Right cardiac atrium (tissue), 5 donors: ENCODE measurements around the gene CYGB. TPM values are rescaled to one million over a fixed set of nuclear protein-coding genes. Genes with fewer than 3 reads are reported as not detected.
A peak's percentile ranks its signal among the peaks of the same experiment; 100 is the strongest.
"Not testable (repeated sequence)": the region's sequence is repeated elsewhere in the genome, so short reads cannot be mapped to it uniquely, and the experiment has no call there.

Source experiments
- ATAC-seq, 2 donors: fragments of 200-7000 bp; cut with Tn5 transposase; one replicate each; pipeline versions ENCODE4 v1.8.0 to v1.9.1; 2020; ENCODE audit warnings: moderate library complexity in 2 of 2, mild to moderate bottlenecking in 1 of 2
- DNase-seq, 3 donors: peaks; one replicate each; pipeline ENCODE4 v3.0.0-alpha.2; 2020
- H3K27ac ChIP-seq: one replicate; pipeline ENCODE4 v1.5.1; 2013; ENCODE audit warnings: mild to moderate bottlenecking, low read length, control low read depth, moderate library complexity
- H3K27me3 ChIP-seq: one replicate; pipeline ENCODE4 v1.6.1; 2013; ENCODE audit not compliant: control insufficient read depth, insufficient read depth
- H3K4me1 ChIP-seq: one replicate; pipeline ENCODE4 v1.6.1; 2013; ENCODE audit warnings: low read length; ENCODE audit not compliant: control insufficient read depth, insufficient read depth
- H3K4me3 ChIP-seq: one replicate; pipeline ENCODE4 v1.5.1; 2013; ENCODE audit warnings: low read length, control low read depth
- H3K9me3 ChIP-seq: one replicate; pipeline ENCODE4 v1.6.1; 2013; ENCODE audit warnings: low read length; ENCODE audit not compliant: control insufficient read depth
- WGBS: extraction: QIAGEN DNeasy Blood & Tissue Kit; methylation state at CpG from one replicate; pipeline ENCODE4 v1.1.7; 2013; 5-methylcytosine and 5-hydroxymethylcytosine counted together
- intact Hi-C, 4 donors: fragments of 100-400 bp; cut with DNase I; formaldehyde crosslinking; loops; one replicate each; pipeline versions ENCODE4 v1.11.0 to v1.14.0; 2022 to 2023
- polyA plus RNA-seq: library from polyadenylated mRNA; stranded (reverse); fragments of 200-250 nt; gene quantifications from one replicate; pipeline ENCODE4 v1.2.3, GENCODE V29; 2013
- total RNA-seq, 4 donors: library from RNA; stranded (reverse); fragmentation: NEBNext Ultra II Directional; extraction: Animal tissue kit (Norgen Biotek cat#: 25700); gene quantifications; one replicate each; pipeline ENCODE4 v1.2.1, GENCODE V29; 2021
- donor health status: healthy with polysubstance abuse.
- donor health status: DM: no; HTN: yes; CAD: no.
- donor health status: DM: no; HTN: no; CAD: no.
- donor health status: DM: no; HTN: yes; CAD: no; lungs with severe emphysema.
- donor health status: DM: yes; HTN: yes; CAD: no.

CYGB gene
- total and polyA plus RNA-seq, 5 donors, result 46.6 to 83.9 (median 65.5) TPM

- DNase-seq (no peak), ATAC-seq (no peak)
- no peaks in the 10 kb centered on the region for H3K27me3 ChIP-seq
- no peak overlapping the region for H3K27ac ChIP-seq
- H3K4me3 ChIP-seq, result no peak overlapping the region
- H3K9me3 ChIP-seq, result no peaks in the 10 kb centered on the region
- WGBS, result 84% methylated on average over 7 of the region's 7 CpGs
- intact Hi-C loops, result loop anchor here (5.0 to 10.0 kb wide), 6 partner anchors 36 to 106 kb away; partner anchors contain the start of gene ST6GALNAC2 (in 2 of the 4)
- H3K4me1 ChIP-seq, result peaks cover 8% of the 10 kb centered on the region
Measured at GRCh38 chr17:76521262-76521661, 16.2 kb downstream of the CYGB start.

GRCh38 chr17:76519048-76519966 is 18.2 kb downstream of the CYGB start:
- Histone ChIP-seq H3K4me3 (no peak overlapping the region), H3K4me1 (no peaks in the 10 kb centered on the region), H3K9me3 (no peaks in the 10 kb centered on the region), H3K27ac (no peak overlapping the region), H3K27me3 (no peaks in the 10 kb centered on the region)
- DNase-seq (no peak), ATAC-seq (no peak)
- intact Hi-C loops, result no loop called here
- WGBS, result 60% methylated on average over 15 of the region's 15 CpGs

DNA sequence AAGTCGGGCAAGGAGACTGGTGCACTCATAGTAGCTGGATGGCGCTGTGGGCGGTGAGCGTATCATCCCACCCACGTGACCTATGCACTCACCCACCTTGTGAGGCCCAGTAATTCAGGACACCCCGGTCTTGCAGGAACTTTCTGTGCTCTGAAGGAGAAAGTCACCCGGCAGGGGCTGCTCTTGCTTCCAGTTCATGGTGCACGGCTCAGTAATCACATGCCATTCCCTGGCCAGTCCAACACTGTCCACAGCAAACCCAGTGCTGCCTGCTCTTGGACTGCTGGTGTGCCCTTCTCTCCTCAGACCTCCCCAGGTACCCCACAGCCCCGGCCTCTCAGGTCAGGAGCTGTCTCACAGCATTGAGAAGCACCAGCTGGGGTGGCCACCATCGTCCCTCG is 19.9 kb downstream of the CYGB start:
- Histone ChIP-seq H3K27me3 (no peaks in the 10 kb centered on the region), H3K9me3 (no peaks in the 10 kb centered on the region), H3K4me1 (no peaks in the 10 kb centered on the region), H3K4me3 (no peak overlapping the region), H3K27ac (no peak overlapping the region)
- DNase-seq (no peak), ATAC-seq (no peak)
- 90% methylated on average over 11 of the region's 11 CpGs for WGBS
- intact Hi-C loops, result no loop called here

DNA sequence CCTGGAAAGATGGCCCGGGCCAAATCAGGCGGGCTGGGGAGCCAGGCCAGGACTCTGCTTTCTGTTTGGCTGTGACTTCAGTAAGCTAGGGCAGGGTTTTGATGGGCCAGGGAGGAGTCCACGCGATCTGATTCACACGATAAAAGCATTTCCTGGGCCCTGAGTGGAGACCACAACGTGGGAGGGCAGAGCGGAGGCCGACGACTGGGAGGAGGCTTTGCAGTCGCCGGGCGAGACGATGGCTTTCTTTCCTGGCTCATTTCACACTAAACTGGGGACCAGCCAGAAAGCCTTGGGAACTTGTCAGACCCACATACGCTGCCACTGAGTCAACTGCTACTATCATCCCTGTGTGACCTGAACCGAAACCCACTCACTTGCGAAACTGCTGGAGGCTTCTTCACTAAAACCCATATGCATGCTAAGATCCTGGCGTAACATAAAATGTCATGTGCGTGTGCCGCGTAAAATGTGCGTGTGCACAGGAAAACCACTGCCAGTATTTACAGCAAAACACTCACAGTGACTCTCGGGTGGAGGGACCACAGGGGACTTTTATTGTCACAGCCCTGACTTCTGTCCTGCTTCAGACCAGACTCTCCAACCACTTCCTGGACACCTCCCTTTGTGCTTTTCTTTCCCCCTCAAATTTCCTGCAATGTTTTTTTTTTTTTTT is 22.1 kb downstream of the CYGB start:
- no peak overlapping the region for H3K4me3 ChIP-seq
- DNase-seq (peak; percentile 87 to 89 (median 88)), ATAC-seq (peak; percentile 66 to 84)
- no peaks in the 10 kb centered on the region for H3K9me3 ChIP-seq
- intact Hi-C loops, result no loop called here
- no peaks in the 10 kb centered on the region for H3K27me3 ChIP-seq
- WGBS, result 29% methylated on average over 22 of the region's 22 CpGs
- peak overlapping the region; percentile 90 for H3K27ac ChIP-seq
- no peaks in the 10 kb centered on the region for H3K4me1 ChIP-seq

- ATAC-seq, H3K27me3 ChIP-seq, H3K4me3 ChIP-seq, H3K27ac ChIP-seq, intact Hi-C loops, H3K9me3 ChIP-seq, H3K4me1 ChIP-seq, DNase-seq: not testable (repeated sequence)
- 94% methylated on average over 6 of the region's 6 CpGs for WGBS
Measured at GRCh38 chr17:76514355-76514754, 23.2 kb downstream of the CYGB start.

DNA sequence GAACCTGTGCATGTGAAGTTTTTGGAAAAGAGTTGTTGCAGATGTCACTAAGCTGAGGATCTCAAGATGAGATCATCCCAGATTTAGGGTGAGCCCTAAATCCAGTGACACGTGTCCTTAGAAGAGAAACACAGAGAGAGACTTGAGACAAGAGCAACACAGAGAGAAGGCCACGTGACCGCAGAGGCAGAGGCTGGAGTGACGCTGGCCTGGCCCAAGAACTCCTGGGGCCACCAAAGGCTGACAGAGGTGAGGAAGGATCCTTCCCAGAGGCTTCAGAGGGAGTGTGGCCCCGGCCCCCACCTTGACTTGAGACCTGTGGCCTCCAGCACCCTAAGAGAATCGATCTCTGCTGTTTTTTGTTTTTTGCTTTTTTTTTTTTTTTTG is 24.2 kb downstream of the CYGB start:
- intact Hi-C loops, result no loop called here
- DNase-seq (no peak), ATAC-seq (no peak)
- Histone ChIP-seq H3K9me3 (no peaks in the 10 kb centered on the region), H3K4me1 (no peaks in the 10 kb centered on the region), H3K27me3 (no peaks in the 10 kb centered on the region), H3K4me3 (no peak overlapping the region), H3K27ac (no peak overlapping the region)
- 70% methylated on average over 6 of the region's 6 CpGs for WGBS

GRCh38 chr17:76512366-76513305 is 24.9 kb downstream of the CYGB start:
- 85% methylated on average over 22 of the region's 22 CpGs for WGBS
- Histone ChIP-seq H3K27ac (no peak overlapping the region), H3K9me3 (no peaks in the 10 kb centered on the region), H3K4me3 (no peak overlapping the region), H3K4me1 (no peaks in the 10 kb centered on the region), H3K27me3 (no peaks in the 10 kb centered on the region)
- DNase-seq (no peak), ATAC-seq (no peak)
- intact Hi-C loops, result no loop called here

DNA sequence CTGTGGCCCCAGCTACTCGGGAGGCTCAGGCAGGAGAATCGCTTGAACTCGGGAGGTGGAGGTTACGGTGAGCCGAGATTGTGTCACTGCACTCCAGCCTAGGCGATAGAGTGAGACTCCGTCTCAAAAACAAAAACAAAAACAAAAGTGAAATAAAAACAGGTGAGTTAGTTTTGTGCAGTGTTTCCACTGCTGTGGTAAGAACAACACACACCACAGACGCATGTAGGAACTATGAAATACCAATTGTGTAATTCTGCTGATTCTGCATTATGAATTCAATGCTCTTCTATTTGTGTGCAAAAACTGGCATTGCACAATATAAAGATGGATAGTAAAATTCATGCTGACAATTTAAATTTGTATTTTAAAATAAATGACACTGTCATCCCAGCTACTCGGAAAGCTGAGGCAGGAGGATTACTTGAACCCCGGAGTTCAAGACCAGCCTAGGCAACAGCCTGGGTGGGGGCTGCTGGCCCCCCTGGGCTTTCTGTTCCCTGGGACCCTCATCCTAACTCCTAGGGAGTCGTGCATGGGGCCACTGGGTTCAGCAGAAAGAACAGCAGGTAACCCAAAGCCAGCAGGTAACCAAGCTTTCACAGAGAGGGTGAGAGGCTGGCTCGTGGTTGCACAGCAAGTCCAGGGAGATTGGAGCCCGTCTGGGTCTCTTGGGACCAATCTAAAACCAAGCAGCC is 25.7 kb downstream of the CYGB start:
- intact Hi-C loops, result no loop called here
- H3K27ac ChIP-seq, result no peak overlapping the region
- H3K4me1 ChIP-seq, result no peaks in the 10 kb centered on the region
- no peaks in the 10 kb centered on the region for H3K9me3 ChIP-seq
- ATAC-seq (no peak), DNase-seq (no peak)
- H3K4me3 ChIP-seq, result no peak overlapping the region
- no peaks in the 10 kb centered on the region for H3K27me3 ChIP-seq
- WGBS, result 86% methylated on average over 13 of the region's 13 CpGs

DNA sequence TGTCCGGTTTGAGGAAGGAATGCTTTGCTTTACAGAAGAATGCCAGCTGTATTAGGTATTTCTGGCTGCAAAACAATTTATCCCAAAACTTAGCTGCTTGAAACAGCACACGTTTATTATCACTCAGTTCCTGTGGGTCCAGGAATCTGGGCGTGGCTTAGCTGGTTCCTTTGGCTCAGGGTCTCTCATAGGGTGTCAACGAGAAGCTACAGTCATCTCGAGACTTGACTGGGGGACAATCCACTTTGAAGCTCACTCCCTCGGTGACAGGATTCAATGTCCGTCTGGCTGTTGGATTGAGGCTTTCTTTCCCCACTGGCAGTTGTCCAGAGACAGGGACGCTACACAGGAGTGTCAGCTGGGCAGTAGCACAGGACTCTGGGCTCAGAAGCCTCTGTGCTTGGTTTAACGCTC is 26.7 kb downstream of the CYGB start:
- DNase-seq (no peak), ATAC-seq (no peak)
- whole genome bisulfite sequencing, result 17% methylated on average over 9 of the region's 9 CpGs
- Histone ChIP-seq H3K4me1 (no peaks in the 10 kb centered on the region), H3K27me3 (no peaks in the 10 kb centered on the region), H3K4me3 (no peak overlapping the region), H3K9me3 (no peaks in the 10 kb centered on the region), H3K27ac (no peak overlapping the region)
- intact Hi-C loops, result no loop called here

DNA sequence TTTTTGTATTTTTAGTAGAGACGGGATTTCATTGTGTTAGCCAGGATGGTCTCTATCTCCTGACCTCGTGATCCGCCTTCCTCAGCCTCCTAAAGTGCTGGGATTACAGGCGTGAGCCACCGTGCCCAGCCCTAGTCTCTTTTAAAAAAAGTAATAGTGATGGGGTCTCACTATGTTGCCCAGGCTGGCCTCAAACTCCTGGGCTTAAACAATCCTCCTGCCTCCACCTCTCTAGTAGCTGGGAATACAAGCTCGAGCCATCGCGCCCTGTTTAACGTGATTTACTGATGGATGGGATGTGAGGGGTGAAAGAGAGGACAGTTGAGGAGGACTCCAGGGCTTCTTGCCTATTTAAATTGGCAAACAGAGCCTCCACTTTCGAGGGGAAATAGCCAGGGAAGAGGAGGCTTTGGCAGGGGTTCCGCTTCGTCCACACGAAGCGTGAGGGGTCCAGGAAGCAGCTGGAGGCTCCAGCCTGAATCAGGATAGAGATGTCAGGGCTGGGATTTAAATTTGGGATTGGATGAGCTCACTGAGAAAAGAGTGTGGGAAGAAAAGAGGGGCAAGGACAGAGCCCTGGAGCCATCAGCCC is 28.9 kb downstream of the CYGB start:
- not testable (repeated sequence) for H3K4me1 ChIP-seq, DNase-seq, H3K27ac ChIP-seq, H3K4me3 ChIP-seq, ATAC-seq, H3K27me3 ChIP-seq, H3K9me3 ChIP-seq
- intact Hi-C loops, result loop anchor here in 2 of 4 donors (5.0 to 10.0 kb wide), 3 partner anchors 41 to 204 kb away; partner anchors contain the start of genes AANAT (in 1 of the 2) and QRICH2 (in 1 of the 2)
- WGBS, result 56% methylated on average over 14 of the region's 14 CpGs
